Neural progenitor cell (in vitro differentiated cells): Measurements from ENCODE around the gene POMT2. TPM values are rescaled to one million over a fixed set of nuclear protein-coding genes. Genes with fewer than 3 reads are reported as not detected.

Experiments
- DNase-seq: peaks from one replicate; pipeline ENCODE4 v3.0.0-alpha.2; 2016; ENCODE audit warnings: low spot score
- H2AFZ ChIP-seq: fragments of 200-600 bp; sonication (generic); replicated peaks from 2 replicates; pipeline ENCODE4 v1.6.1; 2016; ENCODE audit warnings: antibody characterized with exemption
- H3F3A ChIP-seq: fragments of 200-600 bp; sonication (generic); 2 replicates; pipeline ENCODE4 v1.6.1; 2016; ENCODE audit warnings: antibody characterized with exemption, low read depth
- H3K27ac ChIP-seq: fragments of 200-600 bp; sonication (generic); 2 replicates; pipeline ENCODE4 v1.5.1; 2016; ENCODE audit warnings: mild to moderate bottlenecking
- H3K27me3 ChIP-seq: fragments of 200-600 bp; sonication (generic); 2 replicates; pipeline ENCODE4 v1.6.1; 2016; ENCODE audit warnings: mild to moderate bottlenecking, moderate library complexity
- H3K36me3 ChIP-seq: fragments of 200-600 bp; sonication (generic); 2 replicates; pipeline ENCODE4 v1.5.1; 2016
- H3K4me1 ChIP-seq: fragments of 200-600 bp; sonication (generic); 2 replicates; pipeline ENCODE4 v1.6.1; 2016; ENCODE audit warnings: mixed run types
- H3K4me2 ChIP-seq: fragments of 200-600 bp; sonication (generic); 2 replicates; pipeline ENCODE4 v1.6.1; 2016
- H3K4me3 ChIP-seq: fragments of 200-600 bp; sonication (generic); 2 replicates; pipeline ENCODE4 v1.5.1; 2016
- H3K79me2 ChIP-seq: fragments of 200-600 bp; sonication (generic); 2 replicates; pipeline ENCODE4 v1.6.1; 2016; ENCODE audit warnings: low read depth
- H3K9ac ChIP-seq: fragments of 200-600 bp; sonication (generic); 2 replicates; pipeline ENCODE4 v1.6.1; 2016
- H3K9me3 ChIP-seq: fragments of 200-600 bp; sonication (generic); 2 replicates; pipeline ENCODE4 v1.5.1; 2016; ENCODE audit warnings: low read depth
- H4K20me1 ChIP-seq: fragments of 200-600 bp; sonication (generic); 2 replicates; pipeline ENCODE4 v1.6.1; 2016; ENCODE audit warnings: low read depth
- H3K27ac Mint-ChIP-seq: 3 replicates; pipeline ENCODE4 v1.8.0; 2021; ENCODE audit warnings: mixed read lengths
- H3K27me3 Mint-ChIP-seq: 2 replicates; pipeline ENCODE4 v1.8.0; 2022; ENCODE audit warnings: low read depth, mild to moderate bottlenecking, inconsistent platforms, moderate library complexity, mixed read lengths; ENCODE audit not compliant: insufficient read depth
- H3K36me3 Mint-ChIP-seq: 3 replicates; pipeline ENCODE4 v1.8.0; 2021; ENCODE audit warnings: mixed read lengths
- H3K4me1 Mint-ChIP-seq: 3 replicates; pipeline ENCODE4 v1.8.0; 2021; ENCODE audit warnings: mixed read lengths
- H3K4me3 Mint-ChIP-seq: 3 replicates; pipeline ENCODE4 v1.8.0; 2021; ENCODE audit warnings: mild to moderate bottlenecking, moderate library complexity, mixed read lengths
- H3K9me3 Mint-ChIP-seq: 3 replicates; pipeline ENCODE4 v1.8.0; 2020; ENCODE audit warnings: mixed read lengths
- EZH2 ChIP-seq: fragments of 200-600 bp; sonication (generic); IDR thresholded peaks from 2 replicates; pipeline ENCODE4 v1.6.1; 2017; ENCODE audit warnings: antibody characterized with exemption, mild to moderate bottlenecking, moderate library complexity
- EZH2phosphoT487 ChIP-seq: fragments of 200-600 bp; sonication (generic); IDR thresholded peaks from 2 replicates; pipeline ENCODE4 v1.6.1; 2017; ENCODE audit warnings: antibody characterized with exemption
- total RNA-seq: library from RNA; depleted of rRNA; stranded (reverse); fragments of >200 nt; gene quantifications from 2 replicates; pipeline ENCODE4 v1.2.3, GENCODE V29; 2015; ENCODE audit warnings: low replicate concordance
- TF ChIP-seq, protein P1 (sequence below): fragments of 200-600 bp; sonication (generic); IDR thresholded peaks from 2 replicates; pipeline ENCODE4 v1.5.1; 2017; ENCODE audit warnings: antibody characterized with exemption, mild to moderate bottlenecking

POMT2 gene
- total RNA-seq, 1 donor from 2014 or later: 6.2 TPM

GRCh38 chr14:77278461-77279230 is 42.0 kb downstream of the POMT2 start:
- no peak overlapping the region for H3K4me2 ChIP-seq
- no peak overlapping the region for H3K9ac ChIP-seq
- Mint-ChIP-seq H3K27me3 (peaks cover 6% of the 10 kb centered on the region), H3K4me1 (peaks cover 42% of the 10 kb centered on the region), H3K27ac (no peak overlapping the region), H3K36me3 (peaks cover 15% of the 10 kb centered on the region), H3K4me3 (no peak overlapping the region), H3K9me3 (peaks cover 4% of the 10 kb centered on the region)
- H3K79me2 ChIP-seq: no peaks in the 10 kb centered on the region
- H4K20me1 ChIP-seq: peaks cover 16% of the 10 kb centered on the region
- peaks cover 4% of the 10 kb centered on the region for H3K27me3 ChIP-seq
- peaks cover 6% of the 10 kb centered on the region for H3K4me1 ChIP-seq
- no peaks in the 10 kb centered on the region for H3K9me3 ChIP-seq
- no peak overlapping the region for H3K4me3 ChIP-seq
- peaks cover 11% of the 10 kb centered on the region for H3F3A ChIP-seq
- DNase-seq: no peak
- no peak overlapping the region for H2AFZ ChIP-seq
- H3K36me3 ChIP-seq: no peaks in the 10 kb centered on the region
- no peak overlapping the region for H3K27ac ChIP-seq
- TF ChIP-seq EZH2 (no peak), EZH2phosphoT487 (no peak)
- TF ChIP-seq, protein P1, sequence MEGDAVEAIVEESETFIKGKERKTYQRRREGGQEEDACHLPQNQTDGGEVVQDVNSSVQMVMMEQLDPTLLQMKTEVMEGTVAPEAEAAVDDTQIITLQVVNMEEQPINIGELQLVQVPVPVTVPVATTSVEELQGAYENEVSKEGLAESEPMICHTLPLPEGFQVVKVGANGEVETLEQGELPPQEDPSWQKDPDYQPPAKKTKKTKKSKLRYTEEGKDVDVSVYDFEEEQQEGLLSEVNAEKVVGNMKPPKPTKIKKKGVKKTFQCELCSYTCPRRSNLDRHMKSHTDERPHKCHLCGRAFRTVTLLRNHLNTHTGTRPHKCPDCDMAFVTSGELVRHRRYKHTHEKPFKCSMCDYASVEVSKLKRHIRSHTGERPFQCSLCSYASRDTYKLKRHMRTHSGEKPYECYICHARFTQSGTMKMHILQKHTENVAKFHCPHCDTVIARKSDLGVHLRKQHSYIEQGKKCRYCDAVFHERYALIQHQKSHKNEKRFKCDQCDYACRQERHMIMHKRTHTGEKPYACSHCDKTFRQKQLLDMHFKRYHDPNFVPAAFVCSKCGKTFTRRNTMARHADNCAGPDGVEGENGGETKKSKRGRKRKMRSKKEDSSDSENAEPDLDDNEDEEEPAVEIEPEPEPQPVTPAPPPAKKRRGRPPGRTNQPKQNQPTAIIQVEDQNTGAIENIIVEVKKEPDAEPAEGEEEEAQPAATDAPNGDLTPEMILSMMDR: peak; percentile 12

DNA sequence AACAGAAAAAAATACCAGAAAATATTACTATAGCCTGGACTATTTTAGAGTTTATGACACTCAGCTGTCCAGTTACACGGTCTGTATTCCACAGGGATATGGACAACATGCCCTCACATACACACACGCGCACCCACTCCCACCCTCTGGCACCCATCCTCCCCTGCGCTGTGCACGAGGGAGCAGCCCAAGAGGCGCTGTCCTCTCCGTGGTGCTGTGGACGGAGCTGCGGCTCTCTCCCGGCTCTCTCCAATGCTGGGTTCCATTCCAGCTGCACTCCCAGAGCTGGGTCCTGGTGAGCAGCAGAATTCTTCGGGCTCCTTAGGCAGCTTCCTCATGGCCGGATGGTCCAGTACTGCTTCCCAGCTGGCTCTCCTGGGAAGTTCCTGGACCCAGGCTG is 43.7 kb downstream of the POMT2 start:
- H3K36me3 Mint-ChIP-seq: peaks cover 14% of the 10 kb centered on the region
- Histone ChIP-seq H3K36me3 (no peaks in the 10 kb centered on the region), H3K27ac (no peak overlapping the region), H3K4me2 (no peak overlapping the region), H3K27me3 (peaks cover 21% of the 10 kb centered on the region), H3K79me2 (no peaks in the 10 kb centered on the region), H3K9me3 (no peaks in the 10 kb centered on the region), H3K4me1 (peaks cover 6% of the 10 kb centered on the region), H4K20me1 (peaks cover 16% of the 10 kb centered on the region), H2AFZ (no peak overlapping the region), H3K4me3 (no peak overlapping the region), H3K9ac (no peak overlapping the region), H3F3A (peaks cover 11% of the 10 kb centered on the region)
- peak overlapping the region; percentile 57 for H3K4me3 Mint-ChIP-seq
- peaks cover 10% of the 10 kb centered on the region for H3K9me3 Mint-ChIP-seq
- peaks cover 33% of the 10 kb centered on the region for H3K4me1 Mint-ChIP-seq
- no peak for TF ChIP-seq EZH2
- TF ChIP-seq, protein P1: no peak
- TF ChIP-seq EZH2phosphoT487: no peak
- no peak for DNase-seq
- peaks cover 15% of the 10 kb centered on the region for H3K27me3 Mint-ChIP-seq
- H3K27ac Mint-ChIP-seq: no peak overlapping the region

DNA sequence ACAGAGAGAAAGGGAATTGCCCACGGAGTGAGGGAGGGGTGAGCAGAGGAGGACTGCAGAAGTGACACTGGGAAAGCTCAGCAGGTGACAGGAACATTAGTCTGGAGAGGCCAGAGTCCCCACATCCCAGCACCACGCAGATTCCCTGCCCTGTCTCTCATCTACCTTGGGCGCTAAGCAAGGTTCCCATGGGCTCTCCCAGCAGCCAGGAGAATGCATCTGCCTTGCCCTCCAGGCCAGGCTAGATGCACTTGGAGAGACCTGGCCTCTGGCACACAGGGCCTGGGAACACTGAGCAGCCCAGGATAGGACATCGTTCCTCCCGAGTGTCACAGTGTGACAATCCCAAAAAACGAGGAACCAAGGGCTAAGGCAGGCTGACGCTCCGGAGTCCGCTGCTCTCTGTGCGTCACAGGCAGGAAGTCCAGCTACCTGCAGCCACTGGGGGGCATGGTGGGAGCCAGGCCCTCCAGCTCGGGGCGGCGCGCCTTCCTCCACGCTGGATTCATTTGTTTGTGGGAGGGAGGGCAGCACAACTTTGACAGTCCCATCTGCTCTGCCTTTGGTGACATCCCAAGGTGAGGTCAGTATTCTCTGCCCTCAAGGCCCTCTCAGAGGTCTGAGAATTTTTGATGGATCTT is 44.3 kb downstream of the POMT2 start:
- Histone ChIP-seq H3K4me1 (peaks cover 6% of the 10 kb centered on the region), H3K4me2 (no peak overlapping the region), H3F3A (peaks cover 11% of the 10 kb centered on the region), H3K9me3 (no peaks in the 10 kb centered on the region), H3K27ac (no peak overlapping the region), H3K9ac (no peak overlapping the region), H3K27me3 (peaks cover 26% of the 10 kb centered on the region), H2AFZ (no peak overlapping the region), H3K36me3 (no peaks in the 10 kb centered on the region), H3K79me2 (no peaks in the 10 kb centered on the region), H3K4me3 (no peak overlapping the region), H4K20me1 (peaks cover 16% of the 10 kb centered on the region)
- no peak for DNase-seq
- Mint-ChIP-seq H3K4me3 (no peak overlapping the region), H3K9me3 (peaks cover 10% of the 10 kb centered on the region), H3K4me1 (peaks cover 28% of the 10 kb centered on the region), H3K27me3 (peaks cover 20% of the 10 kb centered on the region), H3K27ac (no peak overlapping the region), H3K36me3 (peaks cover 14% of the 10 kb centered on the region)
- TF ChIP-seq, protein P1: no peak
